Central memory CD4-positive, alpha-beta T cell (primary cell): ENCODE measurements around the gene DDIT3.

Source experiments
- DNase-seq: peaks from one replicate; pipeline ENCODE4 v3.0.0; 2022

The DDIT3 gene

GRCh38 chr12:57479376-57480115 is 40.8 kb downstream of the DDIT3 start, which contains the start of gene ARHGAP9:
Gene ARHGAP9, minus strand, starts transcription at chr12:57479866. Its CDS starts 460 bp downstream, at chr12:57479406.
- peak; percentile 85 for DNase-seq

GRCh38 chr12:57479043-57479375 is 41.3 kb downstream of the DDIT3 start:
- DNase-seq = no peak

GRCh38 chr12:57477710-57478681 is 42.3 kb downstream of the DDIT3 start:
- peak; percentile 60 for DNase-seq

DNA sequence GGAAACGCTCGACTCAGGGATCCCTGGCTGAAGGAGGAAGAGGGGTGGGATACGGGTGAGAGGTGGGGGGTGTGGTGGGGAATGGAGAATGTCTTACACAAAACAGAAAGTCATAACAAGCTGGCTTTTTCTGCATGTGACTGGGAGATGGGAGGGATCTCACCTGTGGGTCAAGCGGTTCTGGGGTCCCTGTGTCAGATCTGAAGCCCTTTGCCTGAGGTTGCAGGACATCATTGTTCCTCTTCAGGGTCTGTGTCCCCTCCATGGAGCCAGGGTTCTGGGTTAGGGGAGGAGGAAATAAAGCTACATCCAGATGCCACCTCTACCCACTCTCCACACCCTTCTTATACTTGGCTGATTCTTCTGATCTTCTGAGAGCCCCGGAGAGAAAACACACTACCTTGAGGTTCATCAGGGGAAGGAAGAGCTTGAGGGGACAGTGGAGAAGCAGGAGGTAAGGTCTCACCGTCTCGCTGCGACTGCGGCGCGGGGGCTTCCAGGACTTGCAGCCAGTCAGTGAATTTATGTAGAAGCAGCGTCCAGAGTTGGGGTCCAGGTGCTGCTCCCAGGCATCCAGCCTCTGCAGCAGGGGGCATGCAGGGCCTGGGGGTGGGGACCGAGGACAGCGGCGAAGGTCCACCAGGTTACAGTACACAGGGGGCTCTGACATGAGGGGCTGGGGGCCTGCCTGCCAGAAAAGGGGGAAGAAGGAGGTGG is 43.2 kb downstream of the DDIT3 start:
- DNase-seq = peak; percentile 33

- DNase-seq = peak; percentile 60
These were observed 43.9 kb downstream of the DDIT3 start for GRCh38 chr12:57476162-57476992.

- DNase-seq = no peak
These were observed 44.8 kb downstream of the DDIT3 start for GRCh38 chr12:57475271-57476161.

DNA sequence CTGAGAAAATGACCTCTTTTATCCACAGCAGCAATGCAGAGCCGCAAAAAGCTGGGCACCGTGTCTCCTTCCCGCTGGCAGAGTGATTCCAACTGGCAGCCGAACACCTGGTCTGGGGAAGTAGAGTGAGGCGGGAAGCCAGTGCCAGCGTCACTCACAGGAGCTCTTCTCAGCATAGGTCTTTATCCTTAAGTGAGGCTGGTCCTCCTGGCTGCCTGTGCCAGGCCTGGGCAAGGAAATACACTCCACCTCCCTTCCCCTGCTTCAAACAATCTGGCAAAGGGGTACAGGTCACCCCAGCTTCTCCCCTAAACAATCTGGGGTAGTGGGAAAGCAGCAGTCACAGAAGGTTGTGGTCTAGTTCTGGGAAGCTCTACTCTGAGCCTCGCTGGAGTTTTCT is 45.5 kb downstream of the DDIT3 start:
- no peak for DNase-seq

GRCh38 chr12:57474430-57474829 is 45.9 kb downstream of the DDIT3 start:
- DNase-seq = no peak

DNA sequence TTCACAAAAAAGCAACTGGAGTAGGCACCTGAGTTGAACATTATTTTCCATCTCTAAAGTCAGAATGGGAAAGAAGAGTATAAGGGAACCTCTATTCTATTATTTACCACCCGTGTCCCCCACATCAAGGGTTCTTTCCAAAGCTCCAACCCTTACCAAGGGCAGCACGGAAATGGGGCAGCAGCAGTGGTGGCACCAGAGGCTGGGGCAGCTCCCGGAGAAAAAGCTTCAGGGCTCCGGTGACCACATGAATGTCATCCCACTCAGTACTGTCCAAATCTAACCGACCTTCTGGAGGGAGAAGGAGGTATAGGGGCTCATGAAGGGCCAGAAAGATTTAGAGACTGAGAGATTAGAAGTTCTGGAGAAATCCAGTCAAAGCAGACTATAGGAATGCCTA is 46.4 kb downstream of the DDIT3 start:
- DNase-seq = no peak

DNA sequence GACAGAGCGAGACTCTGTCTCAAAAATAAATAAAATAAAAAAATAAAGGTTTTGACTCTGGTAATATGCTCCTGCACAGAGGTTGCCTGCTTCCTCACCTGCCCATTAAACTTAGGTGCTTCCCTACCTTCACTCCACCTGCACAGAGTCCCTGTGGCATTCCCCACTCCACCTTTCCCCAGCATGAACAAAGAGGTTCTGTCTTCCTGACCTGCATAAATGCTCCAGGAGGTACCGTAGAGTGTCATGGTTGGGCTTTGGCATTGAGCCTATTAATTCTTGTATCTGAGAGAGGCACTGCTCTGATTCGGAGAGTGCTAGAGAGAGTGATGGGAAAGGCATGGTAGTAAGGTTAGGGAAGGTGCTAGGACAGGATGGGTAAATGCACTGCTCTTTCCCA is 46.9 kb downstream of the DDIT3 start:
- DNase-seq = no peak

DNA sequence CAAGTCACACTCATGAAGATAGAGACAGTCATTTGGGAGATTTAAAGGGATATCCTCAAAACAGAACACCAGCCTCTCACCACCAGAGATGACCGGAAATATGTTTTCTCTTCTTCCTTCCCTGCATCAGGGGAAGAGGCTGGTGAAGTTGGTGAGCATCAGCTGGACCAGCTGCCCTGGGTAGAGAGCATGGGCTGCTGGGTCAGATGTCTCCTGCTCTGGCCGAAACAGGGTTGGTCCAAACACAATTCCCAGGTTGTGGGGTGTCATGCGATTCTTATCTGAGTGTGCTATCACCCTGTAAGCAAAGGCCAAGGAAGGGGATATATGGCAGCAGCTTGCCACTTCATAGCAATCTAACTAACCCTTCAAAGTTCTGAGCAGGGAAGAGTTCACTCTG is 47.9 kb downstream of the DDIT3 start:
- DNase-seq = no peak

DNA sequence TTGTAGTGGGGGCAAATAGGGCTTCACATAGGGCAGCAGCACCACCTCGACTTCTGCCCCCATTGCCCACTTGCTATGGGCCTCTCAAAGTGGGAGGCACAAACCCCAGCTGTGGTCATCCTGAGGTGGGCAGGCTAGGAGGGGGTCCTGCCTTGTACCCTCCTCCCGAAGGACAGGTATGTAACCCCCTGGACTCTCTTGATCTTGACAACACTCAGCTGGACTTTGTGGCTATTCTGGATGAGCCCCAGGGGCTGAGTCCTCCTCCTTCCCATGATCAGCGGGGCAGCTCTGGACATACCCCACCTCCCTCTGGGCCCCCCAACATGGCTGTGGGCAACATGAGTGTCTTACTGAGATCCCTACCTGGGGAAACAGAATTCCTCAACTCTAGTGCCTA is 48.7 kb downstream of the DDIT3 start:
- DNase-seq = no peak

GRCh38 chr12:57470970-57471656 is 49.2 kb downstream of the DDIT3 start:
- no peak for DNase-seq

- DNase-seq = no peak
These were observed 49.9 kb downstream of the DDIT3 start for GRCh38 chr12:57470286-57470969.

- DNase-seq = no peak
These were observed 50.8 kb downstream of the DDIT3 start for GRCh38 chr12:57469296-57470164.

- DNase-seq = no peak
These were observed 52.4 kb downstream of the DDIT3 start for GRCh38 chr12:57467915-57468314.

GRCh38 chr12:57467212-57467874 is 53.0 kb downstream of the DDIT3 start:
- DNase-seq = no peak
